Activated CD4-positive, alpha-beta T cell treated with anti-CD3 and anti-CD28 coated beads, Interleukin-2, Interleukin-6, amounts not matched to agents 100 ng/mL and 50 ng/mL, durations not matched to agents 16 hours and 8 hours (primary cell): ENCODE results near the gene SRGN.
A peak's percentile ranks its signal among the peaks of the same experiment; 100 is the strongest.
"Not testable (repeated sequence)": the region's sequence is repeated elsewhere in the genome, so short reads cannot be mapped to it uniquely, and the experiment has no call there.

Experiments used
- DNase-seq: peaks from one replicate; pipeline ENCODE4 v3.0.0-alpha.2; 2020

SRGN gene

DNA sequence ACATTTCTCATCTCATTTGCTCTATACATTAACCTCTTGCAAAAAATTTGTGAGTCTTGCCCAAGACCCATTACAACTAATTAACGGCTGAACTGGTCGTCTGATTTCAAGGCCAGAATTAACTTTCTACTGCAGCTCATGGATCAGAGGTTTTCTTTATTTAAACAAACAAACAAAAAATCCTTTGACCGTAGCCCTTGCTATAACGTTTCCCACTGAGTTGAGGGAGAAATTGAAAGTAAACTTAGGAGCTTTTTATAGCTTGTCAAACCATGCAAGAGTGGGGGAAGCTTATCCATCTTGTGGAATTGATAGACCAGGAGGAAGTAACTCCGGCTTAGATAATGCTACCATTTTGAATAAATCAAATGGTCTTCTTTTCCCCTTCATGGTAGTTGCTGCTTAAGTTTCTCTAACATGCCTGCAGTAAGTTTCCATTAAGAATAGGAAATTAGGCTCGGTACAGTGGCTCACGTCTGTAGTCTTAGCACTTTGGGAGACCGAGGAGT is 3.3 kb downstream of the SRGN start:
- DNase-seq = peak; percentile 13

GRCh38 chr10:69092959-69093850 is 5.3 kb downstream of the SRGN start:
- DNase-seq = peak; percentile 93

DNA sequence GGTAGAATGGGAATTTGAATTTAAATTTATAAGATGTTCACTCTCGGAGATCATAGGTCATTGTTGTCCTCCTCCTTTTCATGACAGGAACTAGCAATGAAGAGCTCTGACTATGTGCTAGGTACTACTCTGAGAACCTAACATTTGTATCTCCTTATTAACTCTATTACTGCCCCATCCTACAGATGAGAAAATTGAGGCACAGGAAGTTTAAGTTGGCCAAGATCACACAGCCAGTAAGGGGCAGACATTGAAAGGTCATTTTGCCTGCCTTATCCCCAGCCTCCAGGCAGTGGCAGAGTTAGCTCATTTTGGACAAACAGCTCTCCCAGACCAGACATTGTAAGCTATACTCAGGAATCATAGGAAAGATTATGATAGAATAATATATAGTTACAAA is 6.0 kb downstream of the SRGN start:
- no peak for DNase-seq

GRCh38 chr10:69096045-69096444 is 8.1 kb downstream of the SRGN start:
- no peak for DNase-seq

- no peak for DNase-seq
Observed at GRCh38 chr10:69097729-69098128, 9.8 kb downstream of the SRGN start.

- DNase-seq = no peak
Observed at GRCh38 chr10:69100136-69100872, 12.4 kb downstream of the SRGN start.

GRCh38 chr10:69101451-69102095 is 13.7 kb downstream of the SRGN start:
- peak; percentile 57 for DNase-seq

- DNase-seq = no peak
Observed at GRCh38 chr10:69102440-69102839, 14.5 kb downstream of the SRGN start.

DNA sequence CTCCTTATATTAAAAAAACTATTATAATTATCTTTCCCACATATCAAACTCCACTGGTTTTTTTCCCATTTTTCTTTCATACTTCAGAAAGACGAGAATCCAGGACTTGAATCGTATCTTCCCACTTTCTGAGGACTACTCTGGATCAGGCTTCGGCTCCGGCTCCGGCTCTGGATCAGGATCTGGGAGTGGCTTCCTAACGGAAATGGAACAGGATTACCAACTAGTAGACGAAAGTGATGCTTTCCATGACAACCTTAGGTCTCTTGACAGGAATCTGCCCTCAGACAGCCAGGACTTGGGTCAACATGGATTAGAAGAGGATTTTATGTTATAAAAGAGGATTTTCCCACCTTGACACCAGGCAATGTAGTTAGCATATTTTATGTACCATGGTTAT is 15.9 kb downstream of the SRGN start:
- no peak for DNase-seq

- DNase-seq = no peak
Observed at GRCh38 chr10:69104994-69105790, 17.3 kb downstream of the SRGN start.

DNA sequence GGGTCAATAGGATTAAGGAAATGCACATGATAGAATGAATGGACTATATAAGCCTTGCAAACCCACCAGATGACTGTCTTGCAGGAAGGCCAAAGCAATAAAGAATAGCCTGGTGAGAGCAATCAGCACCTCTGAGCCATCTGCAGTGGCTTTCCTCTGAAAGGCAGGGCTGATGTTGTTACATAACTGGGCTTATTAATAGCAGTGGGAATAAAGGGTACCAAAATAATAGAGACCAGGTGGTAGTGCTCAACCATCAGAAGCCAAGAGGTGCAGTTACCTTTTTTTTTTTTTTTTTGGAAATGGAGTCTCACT is 19.2 kb downstream of the SRGN start:
- DNase-seq = no peak

DNA sequence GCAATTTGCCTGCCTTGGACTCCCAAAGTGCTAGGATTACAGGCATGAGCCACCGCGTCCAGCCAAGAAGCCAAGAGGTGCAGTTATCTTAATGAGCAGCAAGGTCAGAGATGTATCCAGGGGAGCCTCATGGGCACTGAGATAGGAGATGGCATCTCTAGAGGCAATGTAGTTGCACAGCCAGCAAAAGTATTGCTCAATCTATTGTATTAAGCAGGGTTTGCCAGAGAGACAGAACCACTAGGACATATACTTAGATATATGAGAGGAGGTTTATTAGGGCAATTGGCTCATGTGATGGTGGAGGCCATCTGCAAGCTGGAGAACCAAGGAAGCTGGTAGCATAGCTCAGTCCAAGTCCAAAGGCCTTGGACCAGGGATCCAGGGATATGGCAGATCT is 19.8 kb downstream of the SRGN start:
- no peak for DNase-seq

DNA sequence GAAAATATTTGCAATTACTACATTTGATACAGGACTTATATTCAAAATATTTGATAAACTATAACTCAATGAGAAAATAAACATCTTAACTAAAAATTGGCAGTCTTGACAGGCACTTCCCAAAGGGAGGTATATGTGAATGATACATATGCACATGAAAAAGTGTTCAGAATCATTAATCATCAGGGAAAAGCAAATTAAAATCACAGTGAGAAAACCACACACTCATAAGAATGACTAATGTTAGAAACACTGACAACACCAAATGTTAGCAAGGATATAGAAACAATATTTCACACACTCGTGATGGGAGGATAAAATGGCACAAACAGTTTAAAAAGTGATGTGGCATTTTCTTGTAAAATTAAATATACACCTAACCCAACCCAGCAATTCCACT is 32.0 kb downstream of the SRGN start:
- no peak for DNase-seq

DNA sequence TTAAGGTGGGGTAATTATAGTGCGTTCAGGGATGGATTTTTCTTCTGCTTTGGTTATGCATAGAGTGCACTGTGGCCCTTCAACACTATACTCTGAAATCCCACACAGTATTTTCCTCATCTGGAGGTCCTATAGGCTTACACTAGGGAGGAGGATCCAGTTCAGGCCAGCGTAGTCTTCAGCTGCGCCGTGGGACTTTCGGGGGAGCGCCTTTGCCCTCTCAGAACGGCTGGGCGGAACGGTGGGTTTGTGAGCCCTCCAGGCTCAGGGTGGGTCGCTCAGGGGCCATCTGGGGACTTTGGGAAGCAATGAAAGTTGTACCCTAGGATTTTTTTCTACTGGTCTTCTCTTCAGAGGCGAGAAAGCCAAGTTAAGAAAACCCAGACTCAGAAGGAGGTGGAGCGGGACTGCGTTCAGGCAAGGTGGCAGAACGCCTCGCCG is 35.4 kb downstream of the SRGN start:
- no peak for DNase-seq

- DNase-seq = peak; percentile 99
Observed at GRCh38 chr10:69123747-69124562, 36.1 kb downstream of the SRGN start, which contains the start of gene VPS26A. Gene VPS26A, plus strand, starts transcription at chr10:69124178. Its CDS starts 100 bp downstream, at chr10:69124278.

DNA sequence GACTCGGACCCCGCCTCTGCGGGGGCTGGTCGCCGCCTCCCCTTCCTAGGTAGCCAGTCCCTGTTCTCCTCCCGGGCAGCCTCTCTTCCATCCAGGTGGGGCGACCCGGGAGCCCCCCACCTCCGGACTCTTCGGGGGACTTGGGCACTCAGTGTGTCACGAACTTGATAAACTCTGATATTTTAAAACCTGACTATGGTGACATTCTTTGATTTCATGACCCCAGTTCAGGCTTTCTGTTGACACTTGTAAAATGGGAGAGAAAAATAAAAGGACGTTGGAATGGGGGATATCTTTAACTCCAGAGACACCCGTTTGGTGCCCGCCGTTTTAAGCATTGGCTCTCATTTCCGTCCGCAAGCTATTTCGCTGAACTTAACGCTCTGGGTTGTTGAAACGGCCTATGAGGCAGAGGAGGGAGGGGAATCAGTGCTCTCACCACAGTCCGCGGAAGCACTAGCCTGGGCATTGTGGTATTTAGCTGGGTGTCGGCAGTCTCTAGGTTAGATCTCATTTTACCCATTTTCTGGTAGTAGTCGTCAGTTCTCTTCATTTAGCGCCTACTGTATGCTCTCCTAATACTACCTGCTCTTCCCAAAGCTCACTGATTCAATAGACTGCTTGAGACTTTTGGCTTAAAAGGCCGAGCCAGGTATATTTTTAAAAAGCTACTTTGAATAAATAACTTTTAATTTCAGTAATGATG is 36.8 kb downstream of the SRGN start:
- DNase-seq = peak; percentile 80

DNA sequence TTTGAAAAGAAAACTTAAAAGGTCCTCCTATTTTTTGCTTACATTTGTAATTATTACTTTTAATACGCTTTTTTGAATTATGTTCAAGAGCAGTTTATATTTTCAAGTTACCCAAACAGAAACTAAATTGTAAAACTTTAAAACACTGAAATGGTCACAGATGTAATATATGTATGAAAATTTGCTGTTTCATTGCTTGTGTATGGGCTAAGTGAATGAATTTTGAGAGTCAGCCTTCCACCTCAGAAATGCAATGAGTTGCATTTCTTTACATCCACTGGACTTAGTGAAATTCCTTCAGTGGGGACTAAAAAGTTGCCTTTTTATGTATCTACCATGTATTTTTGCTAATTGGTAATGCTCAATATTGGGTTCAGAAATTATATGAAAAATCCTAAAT is 37.7 kb downstream of the SRGN start:
- no peak for DNase-seq

DNA sequence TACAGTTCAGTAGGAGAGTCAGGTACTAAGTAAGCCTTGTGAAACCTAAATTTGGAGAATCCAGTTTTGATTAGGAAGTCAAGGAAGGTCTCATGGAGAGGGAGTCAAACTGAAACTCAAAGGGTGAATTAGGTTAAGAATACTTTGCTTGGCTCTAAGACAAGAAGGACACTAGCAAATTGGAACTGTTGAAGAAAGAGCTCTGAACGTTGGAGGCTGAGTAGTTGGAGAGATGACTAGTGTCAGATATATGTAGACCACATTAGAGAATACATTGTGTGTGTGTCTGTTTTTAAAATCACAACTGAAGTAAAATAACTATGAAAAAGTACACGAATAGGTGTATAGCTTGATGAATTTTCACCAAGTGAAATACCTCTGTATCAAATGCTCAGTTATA is 42.3 kb downstream of the SRGN start:
- DNase-seq = no peak

DNA sequence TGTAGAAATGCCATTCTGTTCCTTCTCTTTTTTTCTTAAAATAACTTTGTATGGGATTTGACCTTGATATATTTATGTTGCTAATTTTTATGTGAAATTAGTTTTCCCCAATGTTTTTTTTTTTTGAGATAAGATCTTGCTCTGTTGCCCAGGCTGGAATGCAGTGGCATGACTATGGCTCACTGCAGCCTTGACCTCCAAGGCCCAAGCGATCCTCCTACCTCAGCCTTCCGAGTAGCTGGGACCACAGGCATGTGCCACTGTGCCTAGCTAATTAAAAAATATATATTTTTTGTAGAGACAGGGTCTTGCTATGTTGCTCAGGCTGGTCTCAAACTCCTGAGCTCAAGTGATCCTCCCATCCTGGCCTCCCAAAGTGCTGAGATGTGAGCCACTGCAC is 52.1 kb downstream of the SRGN start:
- DNase-seq = no peak

DNA sequence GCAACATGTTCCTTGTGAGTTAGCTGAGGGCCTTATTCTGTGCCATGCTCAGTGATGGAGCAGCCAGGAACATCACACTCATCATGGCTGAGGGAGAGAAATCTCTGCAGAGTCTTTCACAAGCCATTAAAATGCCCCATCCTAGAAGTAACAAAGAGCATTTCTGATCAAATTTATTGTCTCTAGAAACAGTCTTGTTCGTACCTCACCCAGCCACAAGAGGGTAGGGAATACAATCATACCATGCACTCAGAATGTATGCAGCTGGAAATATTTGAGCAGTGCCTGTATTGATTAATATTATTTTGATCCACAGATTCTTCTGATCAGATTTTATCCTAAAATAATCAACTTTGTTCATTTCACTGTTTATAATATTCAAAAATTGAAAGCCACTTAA is 53.4 kb downstream of the SRGN start:
- no peak for DNase-seq

- DNase-seq = not testable (repeated sequence)
Observed at GRCh38 chr10:69142074-69142473, 54.2 kb downstream of the SRGN start.
